Activated T-helper 17 cell treated with anti-CD3 and anti-CD28 coated beads, Interleukin-2, amount 50 U/mL, for 72 hours (primary cell): ENCODE results near the gene CDK13. TPM values are rescaled to one million over a fixed set of nuclear protein-coding genes. Genes with fewer than 3 reads are reported as not detected.
"Not testable (repeated sequence)": the region's sequence is repeated elsewhere in the genome, so short reads cannot be mapped to it uniquely, and the experiment has no call there.

Experiments
- ATAC-seq: fragments of 150-1000 bp; cut with Tn5 transposase; replicated peaks from 2 replicates; pipeline ENCODE4 v1.10.0; 2021; ENCODE audit warnings: mild to moderate bottlenecking, moderate library complexity
- H3K27ac Mint-ChIP-seq: one replicate; pipeline ENCODE4 v1.8.0; 2022; ENCODE audit warnings: mixed read lengths
- H3K27me3 Mint-ChIP-seq: one replicate; pipeline ENCODE4 v1.8.0; 2022; ENCODE audit warnings: mixed read lengths
- H3K36me3 Mint-ChIP-seq: one replicate; pipeline ENCODE4 v1.8.0; 2022; ENCODE audit warnings: low read depth, mild to moderate bottlenecking, mixed read lengths
- H3K4me1 Mint-ChIP-seq: one replicate; pipeline ENCODE4 v1.8.0; 2022; ENCODE audit warnings: mixed read lengths
- H3K4me3 Mint-ChIP-seq: one replicate; pipeline ENCODE4 v1.8.0; 2022; ENCODE audit warnings: mild to moderate bottlenecking, mixed read lengths
- H3K9me3 Mint-ChIP-seq: one replicate; pipeline ENCODE4 v1.8.0; 2022; ENCODE audit warnings: mixed read lengths
- total RNA-seq, 2 donors: library from RNA; stranded (reverse); gene quantifications; one replicate each; pipeline ENCODE4 v1.2.3, GENCODE V29; 2022

The CDK13 gene
- total RNA-seq, 2 donors from 2014 or later, result 41.7 to 42.0 TPM

GRCh38 chr7:40092182-40092581, 142.1 kb downstream of the CDK13 start:
- H3K27me3 Mint-ChIP-seq, result no peaks in the 10 kb centered on the region
- no peak for ATAC-seq
- H3K27ac Mint-ChIP-seq, result no peak overlapping the region
- H3K4me1 Mint-ChIP-seq, result no peaks in the 10 kb centered on the region
- peaks cover 92% of the 10 kb centered on the region for H3K36me3 Mint-ChIP-seq
- no peak overlapping the region for H3K4me3 Mint-ChIP-seq
- no peaks in the 10 kb centered on the region for H3K9me3 Mint-ChIP-seq

GRCh38 chr7:40093631-40094350, 143.7 kb downstream of the CDK13 start:
- Mint-ChIP-seq H3K27me3 (no peaks in the 10 kb centered on the region), H3K27ac (no peak overlapping the region), H3K4me3 (no peak overlapping the region), H3K9me3 (no peaks in the 10 kb centered on the region), H3K36me3 (peaks cover 83% of the 10 kb centered on the region), H3K4me1 (no peaks in the 10 kb centered on the region)
- no peak for ATAC-seq

GRCh38 chr7:40095230-40095629, 145.2 kb downstream of the CDK13 start:
- Mint-ChIP-seq H3K4me1 (no peaks in the 10 kb centered on the region), H3K36me3 (peaks cover 68% of the 10 kb centered on the region), H3K27ac (no peak overlapping the region), H3K9me3 (no peaks in the 10 kb centered on the region), H3K27me3 (no peaks in the 10 kb centered on the region), H3K4me3 (no peak overlapping the region)
- ATAC-seq, result no peak

- no peaks in the 10 kb centered on the region for H3K4me1 Mint-ChIP-seq
- H3K27ac Mint-ChIP-seq, result peak overlapping the region; percentile 75
- no peak for ATAC-seq
- no peak overlapping the region for H3K4me3 Mint-ChIP-seq
- no peaks in the 10 kb centered on the region for H3K27me3 Mint-ChIP-seq
- no peaks in the 10 kb centered on the region for H3K9me3 Mint-ChIP-seq
- H3K36me3 Mint-ChIP-seq, result peaks cover 62% of the 10 kb centered on the region
Measured at GRCh38 chr7:40095695-40096327, 145.8 kb downstream of the CDK13 start.

GRCh38 chr7:40097728-40098127, 147.7 kb downstream of the CDK13 start:
- Mint-ChIP-seq H3K4me1 (no peaks in the 10 kb centered on the region), H3K36me3 (peaks cover 45% of the 10 kb centered on the region), H3K27ac (no peak overlapping the region), H3K4me3 (no peak overlapping the region), H3K27me3 (no peaks in the 10 kb centered on the region), H3K9me3 (no peaks in the 10 kb centered on the region)
- ATAC-seq, result no peak

GRCh38 chr7:40098810-40099209, 148.8 kb downstream of the CDK13 start:
- no peaks in the 10 kb centered on the region for H3K9me3 Mint-ChIP-seq
- H3K27me3 Mint-ChIP-seq, result no peaks in the 10 kb centered on the region
- ATAC-seq, result no peak
- no peak overlapping the region for H3K27ac Mint-ChIP-seq
- H3K4me3 Mint-ChIP-seq, result no peak overlapping the region
- peaks cover 36% of the 10 kb centered on the region for H3K36me3 Mint-ChIP-seq
- no peaks in the 10 kb centered on the region for H3K4me1 Mint-ChIP-seq

- H3K9me3 Mint-ChIP-seq, result no peaks in the 10 kb centered on the region
- H3K4me3 Mint-ChIP-seq, result no peak overlapping the region
- ATAC-seq, result no peak
Measured at GRCh38 chr7:40099837-40100236, 149.8 kb downstream of the CDK13 start.

GRCh38 chr7:40101201-40101600, 151.1 kb downstream of the CDK13 start:
- Mint-ChIP-seq H3K36me3 (peaks cover 13% of the 10 kb centered on the region), H3K9me3 (no peaks in the 10 kb centered on the region), H3K27me3 (no peaks in the 10 kb centered on the region), H3K4me3 (no peak overlapping the region), H3K27ac (no peak overlapping the region), H3K4me1 (no peaks in the 10 kb centered on the region)
- no peak for ATAC-seq

More at GRCh38 chr7:40099837-40100236, 149.8 kb downstream of the CDK13 start:
- H3K4me1 Mint-ChIP-seq, result no peaks in the 10 kb centered on the region
- no peak overlapping the region for H3K27ac Mint-ChIP-seq
- H3K36me3 Mint-ChIP-seq, result peaks cover 26% of the 10 kb centered on the region
- H3K27me3 Mint-ChIP-seq, result no peaks in the 10 kb centered on the region

- no peak for ATAC-seq
- Mint-ChIP-seq H3K27me3 (no peaks in the 10 kb centered on the region), H3K4me1 (no peaks in the 10 kb centered on the region), H3K4me3 (no peak overlapping the region), H3K36me3 (peaks cover under 1% of the 10 kb centered on the region), H3K27ac (no peak overlapping the region), H3K9me3 (no peaks in the 10 kb centered on the region)
Measured at GRCh38 chr7:40102897-40103296, 152.8 kb downstream of the CDK13 start.

- Mint-ChIP-seq H3K4me3 (no peak overlapping the region), H3K27me3 (no peaks in the 10 kb centered on the region), H3K4me1 (no peaks in the 10 kb centered on the region), H3K9me3 (no peaks in the 10 kb centered on the region), H3K36me3 (no peaks in the 10 kb centered on the region), H3K27ac (no peak overlapping the region)
- no peak for ATAC-seq
Measured at GRCh38 chr7:40105879-40106473, 155.9 kb downstream of the CDK13 start.

GRCh38 chr7:40115936-40116335, 165.9 kb downstream of the CDK13 start:
- ATAC-seq, result no peak
- Mint-ChIP-seq H3K4me1 (no peaks in the 10 kb centered on the region), H3K4me3 (no peak overlapping the region), H3K27ac (no peak overlapping the region), H3K36me3 (no peaks in the 10 kb centered on the region), H3K27me3 (no peaks in the 10 kb centered on the region), H3K9me3 (no peaks in the 10 kb centered on the region)

GRCh38 chr7:40117199-40117598, 167.1 kb downstream of the CDK13 start:
- ATAC-seq, H3K27ac Mint-ChIP-seq, H3K36me3 Mint-ChIP-seq, H3K4me1 Mint-ChIP-seq, H3K4me3 Mint-ChIP-seq, H3K9me3 Mint-ChIP-seq, H3K27me3 Mint-ChIP-seq: not testable (repeated sequence)

- H3K27ac Mint-ChIP-seq, H3K36me3 Mint-ChIP-seq, ATAC-seq: not testable (repeated sequence)
Measured at GRCh38 chr7:40118201-40118600, 168.1 kb downstream of the CDK13 start.

GRCh38 chr7:40120020-40120419, 170.0 kb downstream of the CDK13 start:
- H3K4me3 Mint-ChIP-seq, result no peak overlapping the region
- H3K27ac Mint-ChIP-seq, result no peak overlapping the region
- no peaks in the 10 kb centered on the region for H3K27me3 Mint-ChIP-seq
- no peak for ATAC-seq
- H3K36me3 Mint-ChIP-seq, result no peaks in the 10 kb centered on the region
- no peaks in the 10 kb centered on the region for H3K4me1 Mint-ChIP-seq
- H3K9me3 Mint-ChIP-seq, result no peaks in the 10 kb centered on the region

More at GRCh38 chr7:40118201-40118600, 168.1 kb downstream of the CDK13 start:
- H3K4me3 Mint-ChIP-seq, H3K9me3 Mint-ChIP-seq, H3K4me1 Mint-ChIP-seq, H3K27me3 Mint-ChIP-seq: not testable (repeated sequence)
